Effector memory CD4-positive, alpha-beta T cell (primary cell): ENCODE measurements around the gene BUD23.
"Not testable (repeated sequence)": the region's sequence is repeated elsewhere in the genome, so short reads cannot be mapped to it uniquely, and the experiment has no call there.

ENCODE experiments used
- DNase-seq, 3 donors: peaks; one replicate each; pipeline ENCODE4 v3.0.0-alpha.2; 2020
- H3K27ac ChIP-seq: 2 replicates; pipeline ENCODE4 v1.7.0; 2013; ENCODE audit warnings: mild to moderate bottlenecking, low read length, moderate library complexity; ENCODE audit not compliant: insufficient read depth, poor library complexity, severe bottlenecking
- H3K27me3 ChIP-seq: replicated peaks from 2 replicates; pipeline ENCODE4 v1.7.0; 2013; ENCODE audit warnings: mild to moderate bottlenecking, low read length; ENCODE audit not compliant: insufficient read depth, control insufficient read depth, poor library complexity, severe bottlenecking
- H3K36me3 ChIP-seq: 2 replicates; pipeline ENCODE4 v1.7.0; 2013; ENCODE audit warnings: mild to moderate bottlenecking, low read length, moderate library complexity; ENCODE audit not compliant: control insufficient read depth, insufficient read depth
- H3K4me1 ChIP-seq: 2 replicates; pipeline ENCODE4 v1.7.0; 2013; ENCODE audit warnings: low read length, mild to moderate bottlenecking; ENCODE audit not compliant: control insufficient read depth, insufficient read depth, poor library complexity, severe bottlenecking
- H3K4me3 ChIP-seq: 2 replicates; pipeline ENCODE4 v1.7.0; 2013; ENCODE audit warnings: low read length, low read depth, mild to moderate bottlenecking; ENCODE audit not compliant: insufficient read depth, poor library complexity, severe bottlenecking
- H3K9me3 ChIP-seq: 2 replicates; pipeline ENCODE4 v1.7.0; 2013; ENCODE audit warnings: mild to moderate bottlenecking, low read length, moderate library complexity; ENCODE audit not compliant: control insufficient read depth

The BUD23 gene

DNA sequence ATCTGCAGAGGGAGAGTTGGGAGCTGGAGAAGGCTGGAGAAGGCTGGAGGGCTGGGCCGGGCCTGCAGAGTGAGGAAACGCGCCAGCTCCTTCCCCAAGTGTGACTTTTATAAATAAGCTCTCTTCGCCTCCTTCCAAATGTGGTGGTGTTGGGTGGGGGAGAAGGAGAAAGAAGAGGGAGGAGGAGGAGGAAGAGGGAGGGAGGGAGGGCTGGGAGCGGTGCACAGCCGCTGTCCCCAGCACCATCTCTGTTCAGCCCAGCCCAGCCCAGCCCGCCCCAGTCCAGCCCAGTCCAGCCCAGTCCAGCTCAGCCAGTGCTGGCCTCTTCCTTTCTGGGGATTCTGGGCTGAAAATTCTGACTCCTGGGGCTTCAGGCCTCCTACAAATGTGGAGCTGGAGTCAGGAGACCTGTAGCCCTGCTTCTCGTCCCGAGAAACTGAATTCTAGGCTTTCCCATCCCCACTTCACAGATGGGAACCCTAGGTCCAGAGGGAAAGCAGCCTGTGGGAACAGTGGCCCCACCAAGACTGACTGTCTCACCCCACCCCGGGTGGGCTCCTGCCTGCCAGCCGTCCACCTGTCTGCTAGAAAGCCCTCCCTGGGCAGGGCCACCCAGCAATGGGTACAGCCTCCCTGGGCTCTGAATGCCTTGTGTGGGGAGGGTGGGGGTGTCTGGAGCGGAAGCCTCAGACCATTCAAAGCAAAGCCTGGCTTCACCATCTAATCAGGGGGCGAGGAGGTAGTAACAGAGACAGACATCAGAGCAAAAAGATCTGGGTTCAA is 33.8 kb downstream of the BUD23 start:
- H3K27me3 ChIP-seq: no peaks in the 10 kb centered on the region
- peak overlapping the region; percentile 51 for H3K27ac ChIP-seq
- H3K4me3 ChIP-seq: peak overlapping the region; percentile 86
- no peaks in the 10 kb centered on the region for H3K9me3 ChIP-seq
- DNase-seq: no peak
- peaks cover 3% of the 10 kb centered on the region for H3K36me3 ChIP-seq
- H3K4me1 ChIP-seq: peaks cover 32% of the 10 kb centered on the region

DNA sequence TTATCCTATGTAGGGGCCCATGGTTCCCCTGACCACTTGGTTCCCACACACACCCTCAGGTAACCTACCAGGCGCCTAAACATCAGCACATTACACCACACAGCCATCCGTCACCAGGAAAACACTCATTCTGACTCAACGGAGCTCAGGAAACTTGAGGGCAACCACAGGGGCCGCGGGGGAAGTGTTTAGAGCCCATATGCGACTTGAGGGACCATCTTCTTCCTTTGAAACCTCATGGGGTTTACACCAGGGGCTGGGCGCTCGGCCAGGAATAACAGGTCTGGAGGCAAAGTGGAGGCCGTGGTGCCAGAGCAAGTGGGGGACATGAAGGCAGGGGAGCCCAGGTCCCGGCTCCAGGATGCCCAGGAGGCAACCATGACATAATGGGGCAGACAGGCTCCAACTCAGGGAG is 34.6 kb downstream of the BUD23 start:
- peaks cover 32% of the 10 kb centered on the region for H3K4me1 ChIP-seq
- DNase-seq: peak; percentile 56 to 77 (median 74)
- H3K36me3 ChIP-seq: peaks cover 3% of the 10 kb centered on the region
- H3K9me3 ChIP-seq: no peaks in the 10 kb centered on the region
- no peaks in the 10 kb centered on the region for H3K27me3 ChIP-seq
- peak overlapping the region; percentile 51 for H3K27ac ChIP-seq
- H3K4me3 ChIP-seq: peak overlapping the region; percentile 86

DNA sequence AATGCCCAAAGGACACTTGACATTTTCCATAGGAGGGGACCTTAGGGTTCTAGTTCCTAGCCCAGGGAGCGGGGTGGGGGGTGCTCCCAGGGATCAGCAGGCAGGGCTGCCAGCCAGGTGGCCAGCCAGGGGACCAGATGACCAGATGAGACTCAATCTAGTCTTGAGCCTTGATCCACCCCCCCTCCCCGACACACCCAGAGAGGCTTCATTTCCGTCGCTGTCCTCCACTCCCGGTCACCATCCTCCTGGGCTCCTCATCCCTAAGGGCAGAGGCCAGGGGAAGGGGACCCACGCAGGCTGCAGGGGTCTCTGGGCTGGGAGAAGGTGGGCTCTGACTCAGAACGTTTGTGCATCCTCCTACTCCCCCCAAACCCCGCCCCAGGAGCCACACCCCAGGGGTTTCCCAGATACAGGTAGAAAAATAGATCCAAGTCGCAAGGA is 35.1 kb downstream of the BUD23 start:
- no peaks in the 10 kb centered on the region for H3K27me3 ChIP-seq

DNA sequence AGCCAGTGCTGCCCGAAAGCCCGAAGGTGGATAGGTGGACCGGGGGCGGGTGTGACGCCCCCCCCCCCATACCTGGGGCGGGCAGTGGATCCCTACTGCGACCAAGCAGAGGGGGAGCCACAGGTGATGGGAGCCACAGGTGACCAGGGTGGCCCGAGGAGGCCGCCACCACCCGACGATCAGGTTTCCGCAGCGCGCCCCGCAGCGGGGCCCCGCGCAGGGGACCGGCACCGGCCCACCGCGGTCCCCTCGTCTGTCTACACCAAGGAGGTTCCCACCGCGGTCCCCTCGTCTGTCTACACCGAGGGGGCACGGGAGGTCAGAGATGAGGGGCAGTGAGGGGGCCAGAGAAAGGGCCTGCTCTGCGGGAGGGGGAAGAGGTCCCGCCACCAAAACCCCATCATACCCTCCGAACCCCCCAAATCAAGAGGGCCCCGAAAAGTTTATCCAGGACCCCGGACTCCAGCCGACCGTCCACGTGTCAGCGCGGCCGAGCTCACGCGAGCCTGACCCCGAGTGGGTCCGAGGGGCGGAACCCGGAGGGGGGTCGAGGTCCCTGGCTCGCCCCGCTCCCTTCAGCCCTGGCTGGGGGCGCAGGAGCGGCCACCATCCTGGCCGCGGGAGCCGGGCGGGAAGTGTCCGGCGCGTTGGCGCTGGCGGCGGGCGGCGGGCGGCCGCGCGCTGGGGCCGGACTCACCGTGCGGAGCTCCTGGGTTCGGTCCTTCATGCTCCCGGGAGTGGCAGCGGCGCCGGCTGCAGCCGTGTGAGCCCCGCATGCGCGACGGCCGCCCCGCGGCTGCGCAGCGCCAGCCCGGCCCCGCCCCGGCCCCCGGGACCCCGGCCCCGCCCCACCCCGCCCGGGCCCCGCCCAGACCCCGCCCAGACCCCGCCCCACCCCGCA is 35.8 kb downstream of the BUD23 start, which contains the start of gene STX1A:
STX1A (minus strand) TSS at position 765 of the 901 bp plus-strand sequence; CDS start at position 727, 38 bp downstream.
- peak; percentile 52 to 59 (median 57) for DNase-seq
- peaks cover 32% of the 10 kb centered on the region for H3K4me1 ChIP-seq
- H3K27me3 ChIP-seq: no peaks in the 10 kb centered on the region
- H3K4me3 ChIP-seq: peak within 1 kb of the TSS; percentile 86
- peak within 1 kb of the TSS; percentile 47 for H3K27ac ChIP-seq
- peaks cover 3% of the 10 kb centered on the region for H3K36me3 ChIP-seq
- no peaks in the 10 kb centered on the region for H3K9me3 ChIP-seq

More for the DNA sequence above, 35.1 kb downstream of the BUD23 start:
- H3K9me3 ChIP-seq: no peaks in the 10 kb centered on the region
- peak overlapping the region; percentile 47 for H3K27ac ChIP-seq
- peak overlapping the region; percentile 86 for H3K4me3 ChIP-seq
- H3K36me3 ChIP-seq: peaks cover 3% of the 10 kb centered on the region
- no peak for DNase-seq
- peaks cover 32% of the 10 kb centered on the region for H3K4me1 ChIP-seq

DNA sequence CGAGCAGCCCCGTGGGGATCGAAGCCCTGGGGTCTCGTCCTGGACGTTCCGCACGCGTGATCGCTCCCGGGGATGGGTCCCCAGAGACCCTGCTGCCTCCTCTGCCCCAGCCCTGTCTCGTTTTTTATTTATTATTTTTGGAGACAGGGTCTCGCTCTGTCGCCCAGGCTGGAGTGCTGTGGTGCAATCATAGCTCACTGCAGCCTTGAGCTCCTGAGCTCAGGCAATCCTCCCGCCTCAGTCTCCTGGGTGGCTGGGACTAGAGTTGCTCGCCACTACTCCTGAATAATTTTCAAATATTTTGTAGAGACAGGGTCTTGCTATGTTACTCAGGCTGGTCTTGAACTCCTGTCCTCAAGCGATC is 36.4 kb downstream of the BUD23 start:
- H3K9me3 ChIP-seq: no peaks in the 10 kb centered on the region
- no peak for DNase-seq
- H3K36me3 ChIP-seq: peaks cover 3% of the 10 kb centered on the region
- peaks cover 32% of the 10 kb centered on the region for H3K4me1 ChIP-seq
- H3K4me3 ChIP-seq: peak overlapping the region; percentile 42
- no peaks in the 10 kb centered on the region for H3K27me3 ChIP-seq
- no peak overlapping the region for H3K27ac ChIP-seq

DNA sequence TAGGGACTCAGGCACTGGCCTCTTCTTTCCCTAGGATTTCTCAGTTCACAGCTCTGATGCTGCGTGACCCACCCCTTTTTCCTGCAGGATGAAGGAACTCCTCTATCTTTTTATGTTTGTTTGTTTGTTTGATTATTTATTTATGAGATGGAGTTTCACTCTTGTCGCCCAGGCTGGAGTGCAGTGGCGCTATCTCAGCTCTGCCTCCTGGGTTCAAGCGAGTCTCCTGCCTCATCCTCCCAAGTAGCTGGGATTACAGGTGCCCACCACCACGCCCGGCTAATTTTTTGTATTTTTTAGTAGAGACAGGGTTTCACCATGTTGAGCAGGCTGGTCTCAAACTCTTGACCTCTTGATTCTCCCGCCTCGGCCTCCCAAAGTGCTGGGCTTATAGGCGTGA is 37.0 kb downstream of the BUD23 start:
- H3K36me3 ChIP-seq, H3K4me3 ChIP-seq, H3K27me3 ChIP-seq, H3K27ac ChIP-seq, DNase-seq, H3K9me3 ChIP-seq: not testable (repeated sequence)
- peaks cover 32% of the 10 kb centered on the region for H3K4me1 ChIP-seq

DNA sequence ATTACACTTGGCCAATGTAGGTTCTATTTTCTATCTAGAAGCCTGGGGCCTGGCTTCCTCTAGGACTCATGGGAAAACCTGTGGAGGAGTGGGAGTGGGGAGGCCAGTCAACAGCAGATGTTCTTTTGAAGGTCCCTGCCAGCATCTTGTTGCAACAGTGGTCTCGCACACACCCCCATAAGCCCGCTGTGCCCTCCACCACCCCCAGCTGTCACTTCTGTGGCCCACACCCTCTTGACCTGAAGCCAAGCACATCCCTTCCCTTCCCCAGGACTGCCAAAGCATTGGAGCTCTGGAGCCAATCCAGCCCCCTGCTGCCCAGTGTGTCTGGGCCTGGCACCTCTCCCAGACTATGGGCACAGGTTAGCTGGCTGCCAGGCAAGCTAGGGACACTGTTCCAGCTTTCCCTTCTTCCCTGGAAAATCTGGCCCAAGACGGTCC is 38.0 kb downstream of the BUD23 start:
- H3K27me3 ChIP-seq: no peaks in the 10 kb centered on the region
- DNase-seq: no peak
- no peaks in the 10 kb centered on the region for H3K9me3 ChIP-seq

DNA sequence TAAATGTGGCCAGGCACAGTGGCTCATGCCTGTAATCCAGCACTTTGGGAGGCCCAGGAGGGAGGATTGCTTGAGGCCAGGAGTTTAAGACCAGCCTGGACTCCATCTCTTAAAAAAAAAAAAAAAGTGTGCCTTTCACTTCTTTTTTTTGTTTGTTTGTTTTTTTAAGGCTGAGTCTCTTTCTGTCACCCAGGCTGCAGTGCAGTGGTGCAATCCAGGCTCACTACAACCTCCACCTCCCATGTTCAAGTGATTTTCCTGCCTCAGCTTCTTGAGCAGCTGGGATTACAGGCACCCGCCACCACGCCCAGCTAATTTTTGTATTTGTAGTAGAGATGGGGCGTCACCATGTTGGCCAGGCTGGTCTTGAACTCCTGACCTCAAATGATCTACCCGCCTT is 38.8 kb downstream of the BUD23 start:
- H3K27me3 ChIP-seq, H3K36me3 ChIP-seq, H3K9me3 ChIP-seq, H3K27ac ChIP-seq, DNase-seq, H3K4me3 ChIP-seq: not testable (repeated sequence)
- peaks cover 23% of the 10 kb centered on the region for H3K4me1 ChIP-seq

More for the DNA sequence above, 38.0 kb downstream of the BUD23 start:
- H3K36me3 ChIP-seq: no peaks in the 10 kb centered on the region
- H3K4me1 ChIP-seq: peaks cover 31% of the 10 kb centered on the region
- no peak overlapping the region for H3K4me3 ChIP-seq
- no peak overlapping the region for H3K27ac ChIP-seq

DNA sequence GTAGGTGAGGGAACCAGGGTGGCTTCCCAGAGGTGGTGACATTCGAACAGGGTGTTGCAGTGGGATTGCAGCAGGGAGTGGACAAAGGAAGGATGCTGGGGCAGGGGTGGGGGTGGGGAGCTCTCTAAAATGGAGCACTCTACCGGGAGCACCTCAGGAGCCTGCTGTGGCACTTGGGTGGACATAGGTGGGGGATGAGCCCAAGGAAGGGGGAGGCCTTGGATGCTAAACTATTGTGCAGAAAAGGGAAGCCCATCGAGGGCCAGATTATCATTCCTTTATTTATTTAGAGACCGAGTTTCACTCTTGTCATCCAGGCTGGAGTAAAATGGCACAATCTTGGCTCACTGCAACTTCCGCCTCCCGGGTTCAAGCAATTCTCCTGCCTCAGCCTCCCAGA is 39.4 kb downstream of the BUD23 start:
- no peaks in the 10 kb centered on the region for H3K27me3 ChIP-seq
- no peak overlapping the region for H3K4me3 ChIP-seq
- no peak overlapping the region for H3K27ac ChIP-seq
- H3K36me3 ChIP-seq: no peaks in the 10 kb centered on the region
- no peak for DNase-seq
- H3K9me3 ChIP-seq: no peaks in the 10 kb centered on the region
- H3K4me1 ChIP-seq: peaks cover 17% of the 10 kb centered on the region

DNA sequence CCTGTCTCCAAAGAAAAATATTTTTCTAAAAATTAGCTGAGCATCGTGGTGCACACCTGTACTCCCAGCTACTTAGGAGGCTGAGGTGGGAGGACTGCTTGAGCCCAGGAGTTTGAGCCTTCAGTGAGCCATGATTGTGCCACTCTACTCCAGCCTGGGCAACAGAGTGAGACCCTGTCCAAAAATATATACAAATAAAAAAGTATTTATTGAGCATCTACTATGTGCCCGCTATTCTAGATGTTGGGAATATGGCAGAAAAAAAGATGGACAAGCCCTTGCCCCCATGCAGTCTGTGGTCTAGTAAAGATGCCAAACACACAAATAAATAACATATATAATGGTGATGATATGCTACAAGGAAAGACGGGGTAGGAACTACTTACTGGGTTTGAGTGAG is 40.4 kb downstream of the BUD23 start:
- H3K9me3 ChIP-seq: no peaks in the 10 kb centered on the region
- no peak overlapping the region for H3K4me3 ChIP-seq
- H3K27me3 ChIP-seq: no peaks in the 10 kb centered on the region
- DNase-seq: no peak
- peaks cover 7% of the 10 kb centered on the region for H3K4me1 ChIP-seq
- no peaks in the 10 kb centered on the region for H3K36me3 ChIP-seq
- H3K27ac ChIP-seq: no peak overlapping the region
